Activated CD8-positive, alpha-beta memory T cell treated with anti-CD3 and anti-CD28 coated beads for 24 hours (primary cell): ENCODE data around the gene LOXL1.

Source experiments
- DNase-seq: peaks from one replicate; pipeline ENCODE4 v3.0.0-alpha.2; 2020

Gene LOXL1

DNA sequence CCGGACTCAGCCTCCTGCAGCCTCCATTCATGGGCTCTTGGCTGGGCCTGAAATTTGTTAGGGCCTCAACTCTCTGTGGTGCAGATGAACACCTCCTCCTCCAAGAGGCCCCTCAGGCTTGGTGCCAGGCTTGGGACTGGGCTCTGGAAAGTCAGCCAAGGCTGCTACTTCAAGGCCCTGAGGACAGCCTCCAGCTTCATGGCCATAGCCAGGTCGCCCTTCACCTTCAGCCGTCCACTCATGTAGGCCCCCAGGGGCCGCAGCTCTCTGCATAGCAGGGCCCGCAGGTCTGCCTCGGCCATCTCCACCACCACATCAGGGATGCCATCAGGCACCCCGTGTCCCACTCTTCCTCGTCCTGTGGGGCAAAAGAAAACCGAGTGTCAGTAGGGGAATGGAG, 57.5 kb downstream of the LOXL1 start:
- no peak for DNase-seq

GRCh38 chr15:73984208-73984979, 58.1 kb downstream of the LOXL1 start:
- no peak for DNase-seq

DNA sequence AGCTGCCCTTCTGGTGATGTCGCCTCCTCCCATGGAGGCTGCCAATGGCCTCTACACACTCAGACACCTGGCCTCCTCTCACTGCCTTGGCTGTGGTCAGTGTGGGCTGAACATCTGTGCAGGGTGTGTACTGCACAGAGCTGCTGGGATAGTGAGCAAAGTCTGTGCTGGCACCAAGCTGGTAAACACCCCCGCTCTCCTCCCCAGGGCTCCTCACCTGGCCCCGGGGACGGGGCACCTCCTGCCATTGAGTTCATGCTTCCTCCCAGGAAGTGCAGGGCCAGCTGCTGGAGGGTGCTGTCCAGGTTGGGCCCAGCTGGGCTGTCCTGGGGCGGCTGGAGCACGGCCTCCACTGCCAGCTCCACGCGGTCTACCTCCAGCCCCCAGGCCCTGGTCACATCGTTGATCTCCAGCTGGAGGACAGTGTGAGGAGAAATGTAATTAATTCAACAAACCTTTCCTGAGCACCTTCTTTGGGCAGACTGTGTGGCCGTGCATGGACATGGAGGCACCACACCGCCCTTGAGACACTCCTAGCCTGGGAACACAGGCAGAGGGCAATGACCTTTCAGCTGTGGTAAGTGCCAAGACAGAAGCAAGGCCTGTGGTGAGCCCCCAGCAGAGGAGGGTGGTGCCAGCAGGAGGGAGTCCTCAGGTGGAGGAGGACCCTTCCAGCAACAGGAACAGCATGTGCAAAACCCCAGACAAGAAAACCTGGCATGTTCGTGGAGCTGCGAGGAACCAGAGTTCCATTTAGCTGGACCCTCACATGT, 59.0 kb downstream of the LOXL1 start:
- no peak for DNase-seq

DNA sequence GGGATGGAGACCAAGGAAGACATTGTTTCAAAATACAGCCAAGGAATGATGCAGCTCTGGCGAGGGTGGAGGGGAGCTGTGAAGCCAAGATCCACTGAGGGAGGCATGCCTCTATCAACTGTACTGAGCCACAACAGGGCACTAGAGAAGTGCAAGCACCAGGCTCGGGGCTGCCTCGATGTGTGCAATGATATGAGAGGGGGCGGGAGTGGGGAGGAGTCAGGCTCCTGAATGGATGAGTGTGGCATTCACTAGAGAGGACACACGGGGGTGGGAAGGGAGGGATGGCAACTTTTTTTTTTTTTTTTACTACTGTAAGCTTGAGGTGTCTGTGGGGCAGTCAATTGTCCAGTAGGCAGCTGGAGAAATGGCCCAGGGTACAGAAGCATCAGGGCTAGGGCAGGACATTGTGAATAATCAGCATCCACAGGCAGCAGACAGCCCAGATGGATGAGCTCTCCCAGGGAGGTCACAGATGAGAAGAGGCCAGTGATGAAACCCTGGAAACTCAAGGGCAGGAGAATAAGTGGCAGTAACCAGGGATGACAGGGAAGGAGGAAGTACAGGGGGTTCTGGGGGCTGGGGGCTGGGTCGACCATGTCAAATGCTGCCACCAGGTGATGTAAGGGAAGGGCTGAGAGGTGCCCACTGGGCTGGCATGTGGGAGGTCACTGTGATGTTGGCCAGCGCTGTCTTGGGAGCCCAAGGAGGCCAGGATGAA, 60.0 kb downstream of the LOXL1 start:
- no peak for DNase-seq

- DNase-seq: no peak
Measured at GRCh38 chr15:73986776-73987056, 60.5 kb downstream of the LOXL1 start.

DNA sequence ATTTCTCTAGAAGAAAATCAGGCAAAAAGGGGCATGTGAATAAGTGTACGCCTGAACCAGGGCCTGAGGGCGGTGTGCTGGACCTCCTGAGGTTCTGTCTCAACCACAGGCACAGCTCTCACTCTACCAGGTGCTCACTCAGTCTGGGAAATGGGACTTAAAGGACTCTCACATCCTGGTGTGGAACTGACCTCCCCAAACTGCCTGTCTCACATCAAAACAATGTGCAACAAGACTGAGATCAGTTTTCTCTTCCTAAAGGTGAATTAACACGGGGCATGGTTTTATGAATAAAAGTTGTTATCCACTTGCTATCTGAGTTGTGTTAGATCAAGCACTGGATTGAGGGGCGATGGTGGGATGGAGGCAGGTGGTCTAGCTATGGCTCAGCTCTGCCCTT, 61.0 kb downstream of the LOXL1 start:
- no peak for DNase-seq

DNA sequence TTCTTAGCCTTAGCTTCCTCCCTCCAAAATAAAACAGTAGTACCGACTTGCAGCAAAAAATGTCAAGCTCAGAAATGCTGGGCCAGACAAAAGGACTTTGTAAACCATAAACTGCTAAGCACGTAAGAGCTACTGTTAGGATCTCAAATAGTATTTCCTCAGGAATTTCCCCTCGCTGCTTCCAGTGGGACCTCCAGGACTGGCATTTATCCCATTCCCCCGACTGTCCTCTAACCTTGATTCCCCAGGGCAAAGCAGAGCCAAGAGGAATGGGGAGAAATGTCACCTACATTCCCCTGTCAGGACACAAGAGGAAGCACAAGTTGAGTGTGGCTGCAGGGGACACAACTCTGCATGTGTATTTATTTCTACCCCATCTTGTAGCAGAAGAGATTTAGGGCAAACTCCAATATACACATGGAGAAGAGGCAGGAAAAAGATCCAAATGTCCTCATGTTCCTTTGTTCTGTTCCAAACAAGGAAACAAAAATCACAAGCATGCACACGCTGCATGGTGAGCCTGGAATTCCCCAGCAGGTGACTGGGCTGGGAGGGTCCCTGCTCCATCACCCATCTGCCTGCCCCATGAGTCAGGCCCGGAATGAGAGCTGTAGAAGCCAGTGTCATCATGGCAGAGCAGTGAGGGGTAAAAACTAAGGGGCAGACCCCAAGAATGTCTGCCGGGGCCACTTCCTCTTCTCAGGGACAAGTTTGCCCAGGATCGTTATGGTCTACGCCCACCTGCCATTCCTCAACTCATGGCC, 61.6 kb downstream of the LOXL1 start:
- no peak for DNase-seq

DNA sequence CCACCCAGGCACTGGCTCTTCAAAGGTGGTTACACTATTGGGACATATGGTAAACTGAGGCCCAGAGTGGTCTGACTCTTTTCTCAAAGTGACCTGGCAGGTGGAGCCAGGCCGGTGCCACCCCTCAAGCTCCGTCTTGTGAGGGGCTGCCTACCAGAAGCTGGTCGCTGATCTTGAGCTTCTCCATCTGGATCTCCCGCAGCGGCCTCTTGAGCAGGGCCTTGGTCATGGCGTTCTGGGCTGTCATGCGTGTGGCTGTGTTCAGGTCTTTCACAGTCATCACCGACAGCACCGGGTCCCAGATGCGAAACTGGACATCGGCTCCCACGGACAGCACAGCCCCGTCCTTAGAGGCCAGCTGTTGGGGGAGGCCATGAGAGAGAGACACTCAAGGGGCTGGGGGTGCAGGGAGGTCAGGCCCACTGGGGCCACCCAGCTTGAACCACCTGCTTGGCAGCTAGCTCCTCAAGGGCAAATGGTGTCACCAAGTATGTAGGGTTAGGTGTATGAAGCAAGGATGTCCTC, 62.2 kb downstream of the LOXL1 start:
- DNase-seq: no peak

DNA sequence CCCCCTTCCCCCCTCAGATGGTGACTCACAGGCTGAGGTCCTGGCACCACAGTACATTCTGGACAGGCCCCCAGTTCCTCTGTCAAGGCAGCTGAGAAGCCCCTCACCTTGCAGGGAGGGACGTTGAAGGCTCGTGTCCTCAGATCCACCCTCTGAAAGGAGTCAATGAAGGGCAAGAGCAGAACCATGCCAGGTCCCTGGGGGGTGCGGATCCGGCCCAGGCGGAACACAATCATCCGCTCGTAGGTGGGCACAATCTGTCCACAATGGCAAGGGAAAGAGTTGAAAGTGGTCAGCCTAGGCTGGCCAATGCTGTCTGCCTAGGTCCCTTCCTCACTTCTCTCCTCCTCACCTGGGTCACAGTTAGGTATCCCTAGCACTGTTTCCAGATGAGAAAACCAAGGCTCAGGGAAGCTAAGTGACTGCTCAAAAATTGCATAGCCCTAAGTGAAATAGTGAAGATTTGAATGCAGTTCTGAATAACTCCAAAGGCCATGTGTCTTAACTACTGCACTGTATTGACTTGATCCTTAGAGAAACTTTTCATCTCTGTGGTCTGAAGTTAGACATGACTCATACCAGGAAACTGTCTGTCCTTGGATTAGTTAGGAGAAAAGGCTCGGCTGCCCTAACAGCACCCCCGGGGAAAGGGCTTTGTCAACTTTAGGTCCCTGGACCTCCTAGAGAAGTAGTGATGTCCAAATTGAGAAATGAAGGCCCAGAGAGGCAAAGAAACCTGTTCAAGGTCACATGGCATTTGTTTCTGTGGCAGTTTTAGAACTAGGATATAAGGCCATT, 62.9 kb downstream of the LOXL1 start:
- no peak for DNase-seq

GRCh38 chr15:73990250-73991005, 64.2 kb downstream of the LOXL1 start:
- DNase-seq: no peak

DNA sequence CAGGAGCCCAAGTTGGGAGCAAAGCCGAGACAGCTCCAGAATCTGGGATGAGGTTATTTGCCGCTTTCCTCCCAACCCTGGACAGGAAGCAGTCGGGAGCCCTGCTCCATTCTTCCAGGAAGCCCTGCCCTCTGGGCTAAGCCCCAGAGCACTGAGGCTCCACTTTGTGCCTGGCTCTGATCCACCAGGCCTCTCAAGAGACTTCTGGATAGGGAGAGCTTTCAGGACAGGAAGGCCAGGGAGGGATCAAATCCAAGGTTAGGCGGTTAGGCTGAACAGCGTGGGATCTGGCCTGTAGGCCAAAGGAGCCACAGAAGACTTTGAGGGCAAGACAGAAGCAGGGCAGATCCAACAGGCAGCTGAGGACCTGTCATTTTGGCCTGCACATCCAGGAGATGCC, 65.0 kb downstream of the LOXL1 start:
- DNase-seq: no peak

- DNase-seq: peak; percentile 99
Measured at GRCh38 chr15:73991726-73992593, 65.7 kb downstream of the LOXL1 start, which contains the start of gene STOML1. Gene STOML1 (minus strand): TSS chr15:73992295. CDS start chr15:73992223, 72 bp downstream.

DNA sequence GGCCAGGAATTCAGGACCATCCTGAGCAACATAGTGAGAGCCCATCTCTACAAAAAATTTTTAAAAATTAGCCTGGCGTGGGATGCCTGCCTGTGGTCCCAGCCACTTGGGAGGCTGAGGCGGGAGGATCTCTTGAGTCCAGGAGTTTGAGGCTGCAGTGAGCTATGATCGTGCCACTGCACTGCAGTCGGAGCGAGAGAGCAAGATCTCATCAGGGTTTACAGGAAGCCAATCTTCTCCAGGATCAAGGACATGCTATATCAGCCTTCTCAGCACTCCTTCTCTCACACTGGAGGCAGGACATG, 66.3 kb downstream of the LOXL1 start:
- no peak for DNase-seq

GRCh38 chr15:73993211-73993994, 67.1 kb downstream of the LOXL1 start:
- no peak for DNase-seq

- DNase-seq: peak; percentile 95
Measured at GRCh38 chr15:73994413-73994883, 68.2 kb downstream of the LOXL1 start, which contains the start of gene PML. Gene PML (plus strand): TSS chr15:73994716. CDS start chr15:73994813, 97 bp downstream.

- peak; percentile 65 for DNase-seq
Measured at GRCh38 chr15:73994912-73995622, 68.8 kb downstream of the LOXL1 start.

- DNase-seq: no peak
Measured at GRCh38 chr15:73996267-73996666, 70.0 kb downstream of the LOXL1 start.

DNA sequence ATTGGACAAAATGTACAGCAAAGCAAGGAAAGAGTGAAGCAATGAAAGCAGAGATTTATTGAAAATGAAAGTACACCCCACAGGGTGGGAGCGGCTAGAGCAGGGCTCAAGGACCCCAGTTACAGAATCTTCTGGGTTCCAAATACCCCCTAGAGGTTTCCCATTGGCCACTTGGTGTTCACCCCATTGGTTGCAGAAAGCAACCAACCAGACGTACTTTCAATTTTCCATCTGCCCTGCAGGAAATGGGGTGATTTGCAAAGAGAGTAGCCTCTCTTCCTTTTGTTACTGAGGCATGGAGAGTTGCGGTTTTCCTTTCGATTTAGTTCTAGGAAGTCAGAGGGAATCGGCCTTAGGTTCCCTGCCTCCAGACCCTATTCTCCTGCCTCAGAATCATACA, 70.7 kb downstream of the LOXL1 start:
- no peak for DNase-seq

DNA sequence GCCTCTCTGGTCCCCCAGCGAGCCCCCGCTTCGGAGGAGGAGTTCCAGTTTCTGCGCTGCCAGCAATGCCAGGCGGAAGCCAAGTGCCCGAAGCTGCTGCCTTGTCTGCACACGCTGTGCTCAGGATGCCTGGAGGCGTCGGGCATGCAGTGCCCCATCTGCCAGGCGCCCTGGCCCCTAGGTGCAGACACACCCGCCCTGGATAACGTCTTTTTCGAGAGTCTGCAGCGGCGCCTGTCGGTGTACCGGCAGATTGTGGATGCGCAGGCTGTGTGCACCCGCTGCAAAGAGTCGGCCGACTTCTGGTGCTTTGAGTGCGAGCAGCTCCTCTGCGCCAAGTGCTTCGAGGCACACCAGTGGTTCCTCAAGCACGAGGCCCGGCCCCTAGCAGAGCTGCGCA, 71.7 kb downstream of the LOXL1 start:
- DNase-seq: no peak
